ENCODE results near the gene NUS1.
"Not testable (repeated sequence)": the region's sequence is repeated elsewhere in the genome, so short reads cannot be mapped to it uniquely, and the experiment has no call there.

The NUS1 gene

GRCh38 chr6:117676577-117677218 is 1.4 kb downstream of the NUS1 start:
- Histone ChIP-seq H3K4me3 (ENCODE audit: low read length) (peak overlapping the region; percentile 72), H3K4me1 (ENCODE audit: control insufficient read depth, insufficient read depth, low read length) (peaks cover 17% of the 10 kb centered on the region), H3K27me3 (ENCODE audit: control insufficient read depth, insufficient read depth, low read length) (no peaks in the 10 kb centered on the region), H3K36me3 (ENCODE audit: insufficient read depth, low read length) (peaks cover 19% of the 10 kb centered on the region), H3K9ac (ENCODE audit: low read depth, low read length) (peak overlapping the region; percentile 88), H3K4me2 (ENCODE audit: low read length) (peak overlapping the region; percentile 78), H3K9me3 (replicated peaks; ENCODE audit: low read length) (no peaks in the 10 kb centered on the region)

DNA sequence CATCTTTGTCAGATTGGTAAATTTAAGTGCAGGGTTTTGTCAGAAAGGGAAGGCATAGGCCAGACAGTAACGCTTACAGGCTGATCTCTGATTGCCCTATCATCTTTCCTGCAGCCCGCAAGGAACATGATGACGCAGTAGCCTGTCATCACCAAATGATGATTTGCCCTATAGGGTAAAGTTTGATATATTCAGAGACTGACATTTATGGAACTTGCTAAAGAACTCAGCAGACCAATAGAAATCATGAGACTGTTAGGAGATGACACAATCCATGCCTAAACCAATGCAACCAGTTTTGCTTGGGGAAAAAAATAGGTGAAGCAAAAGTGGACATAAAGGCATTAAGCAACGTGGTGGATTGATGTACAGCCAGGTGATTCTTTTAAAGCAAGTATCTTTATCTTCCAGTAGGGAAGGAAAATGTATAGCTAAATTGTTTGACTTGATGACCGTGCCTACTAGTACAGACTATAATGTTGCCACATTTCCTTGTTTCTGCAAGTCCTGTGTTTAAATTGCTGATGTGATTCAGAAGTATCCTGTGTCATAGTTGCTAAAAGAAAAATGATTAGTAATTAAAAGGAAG is 2.4 kb downstream of the NUS1 start:
- H3K9ac ChIP-seq (ENCODE audit: low read depth, low read length): no peak overlapping the region

DNA sequence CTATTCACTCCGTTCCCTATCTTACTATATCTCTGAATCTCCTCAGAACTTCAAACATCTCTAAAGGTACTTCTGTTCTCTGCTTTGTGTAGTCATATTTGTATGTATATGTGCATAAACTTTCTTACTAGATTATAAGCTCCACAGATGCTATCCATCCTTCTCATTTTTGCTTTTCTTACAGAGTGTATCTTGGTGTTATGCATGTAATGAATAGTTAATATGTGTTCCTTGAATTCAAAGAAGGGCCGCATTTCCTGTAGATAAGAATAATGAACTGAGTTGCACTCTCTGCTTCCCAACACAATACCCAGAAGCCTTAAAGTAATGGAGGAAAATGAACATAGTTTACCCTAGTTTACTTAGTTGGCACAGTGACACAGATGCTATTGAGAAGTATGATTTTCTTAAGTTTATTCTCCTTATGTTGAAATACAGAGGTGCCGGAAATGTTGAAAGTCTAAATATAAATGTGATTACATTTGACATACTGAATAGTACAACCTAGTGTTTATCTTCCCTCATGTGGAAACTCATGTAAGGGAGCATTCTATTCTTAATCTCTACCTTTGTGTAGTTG is 6.0 kb downstream of the NUS1 start:
- Histone ChIP-seq H3K4me1 (ENCODE audit: control insufficient read depth, insufficient read depth, low read length) (peaks cover 17% of the 10 kb centered on the region), H3K4me2 (ENCODE audit: low read length) (no peak overlapping the region), H3K9ac (ENCODE audit: low read depth, low read length) (no peak overlapping the region), H3K36me3 (ENCODE audit: insufficient read depth, low read length) (peaks cover 19% of the 10 kb centered on the region), H3K27me3 (ENCODE audit: control insufficient read depth, insufficient read depth, low read length) (no peaks in the 10 kb centered on the region), H3K4me3 (ENCODE audit: low read length) (no peak overlapping the region), H3K9me3 (replicated peaks; ENCODE audit: low read length) (no peaks in the 10 kb centered on the region)

More for the DNA sequence above, 2.4 kb downstream of the NUS1 start:
- peak overlapping the region; percentile 78 for H3K4me2 ChIP-seq (ENCODE audit: low read length)
- H3K36me3 ChIP-seq (ENCODE audit: insufficient read depth, low read length): peaks cover 19% of the 10 kb centered on the region
- no peaks in the 10 kb centered on the region for H3K9me3 ChIP-seq (replicated peaks; ENCODE audit: low read length)
- H3K27me3 ChIP-seq (ENCODE audit: control insufficient read depth, insufficient read depth, low read length): no peaks in the 10 kb centered on the region
- peak overlapping the region; percentile 72 for H3K4me3 ChIP-seq (ENCODE audit: low read length)
- peaks cover 17% of the 10 kb centered on the region for H3K4me1 ChIP-seq (ENCODE audit: control insufficient read depth, insufficient read depth, low read length)

DNA sequence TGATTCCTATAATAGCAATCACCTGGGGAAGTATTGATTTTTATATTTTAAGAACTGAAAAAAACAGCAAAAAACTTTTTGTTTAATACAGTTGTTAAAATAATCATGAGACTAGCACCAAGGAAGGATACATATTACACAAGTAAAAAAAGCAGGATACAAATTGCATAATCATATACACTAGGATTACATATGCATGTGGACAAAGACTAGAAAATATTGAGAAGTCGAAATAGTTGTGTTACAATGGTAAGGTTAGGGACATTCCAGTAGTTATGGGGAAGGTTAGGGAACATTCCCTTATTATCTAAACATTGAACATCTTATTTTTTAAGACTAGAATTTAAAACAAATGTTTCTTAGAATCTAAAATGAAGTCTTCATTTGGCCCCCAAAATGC is 9.5 kb downstream of the NUS1 start:
- Histone ChIP-seq H3K9ac (ENCODE audit: low read depth, low read length) (no peak overlapping the region), H3K4me2 (ENCODE audit: low read length) (no peak overlapping the region), H3K9me3 (replicated peaks; ENCODE audit: low read length) (no peaks in the 10 kb centered on the region), H3K4me3 (ENCODE audit: low read length) (no peak overlapping the region), H3K36me3 (ENCODE audit: insufficient read depth, low read length) (peaks cover 8% of the 10 kb centered on the region), H3K4me1 (ENCODE audit: control insufficient read depth, insufficient read depth, low read length) (no peaks in the 10 kb centered on the region), H3K27me3 (ENCODE audit: control insufficient read depth, insufficient read depth, low read length) (no peaks in the 10 kb centered on the region)

DNA sequence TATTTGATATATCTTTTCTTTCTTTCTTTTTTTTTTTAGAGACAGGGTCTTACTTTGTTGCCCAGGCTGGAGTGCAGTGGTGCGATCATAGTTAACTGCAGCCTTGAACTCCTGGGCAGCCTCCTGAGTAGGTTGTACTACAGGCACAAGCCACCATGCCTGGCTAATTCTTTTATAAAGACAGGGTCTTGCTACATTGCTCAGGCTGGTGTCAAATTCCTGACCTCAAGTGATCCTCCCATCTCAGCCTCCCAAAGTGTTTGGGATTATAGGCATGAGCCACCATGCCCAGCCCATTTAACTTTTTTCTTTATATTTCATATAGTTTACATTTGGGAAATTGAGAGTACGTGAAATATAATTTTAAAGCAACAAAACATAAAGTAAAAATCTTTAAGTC is 10.1 kb downstream of the NUS1 start:
- Histone ChIP-seq H3K4me1 (ENCODE audit: control insufficient read depth, insufficient read depth, low read length) (no peaks in the 10 kb centered on the region), H3K36me3 (ENCODE audit: insufficient read depth, low read length) (peaks cover 2% of the 10 kb centered on the region)

GRCh38 chr6:117687021-117687648 is 11.9 kb downstream of the NUS1 start:
- Histone ChIP-seq H3K4me2 (ENCODE audit: low read length) (no peak overlapping the region), H3K4me3 (ENCODE audit: low read length) (no peak overlapping the region), H3K36me3 (ENCODE audit: insufficient read depth, low read length) (no peaks in the 10 kb centered on the region), H3K9ac (ENCODE audit: low read depth, low read length) (no peak overlapping the region), H3K9me3 (replicated peaks; ENCODE audit: low read length) (no peaks in the 10 kb centered on the region), H3K4me1 (ENCODE audit: control insufficient read depth, insufficient read depth, low read length) (no peaks in the 10 kb centered on the region), H3K27me3 (ENCODE audit: control insufficient read depth, insufficient read depth, low read length) (no peaks in the 10 kb centered on the region)

More for the DNA sequence above, 10.1 kb downstream of the NUS1 start:
- no peaks in the 10 kb centered on the region for H3K27me3 ChIP-seq (ENCODE audit: control insufficient read depth, insufficient read depth, low read length)
- no peaks in the 10 kb centered on the region for H3K9me3 ChIP-seq (replicated peaks; ENCODE audit: low read length)
- no peak overlapping the region for H3K9ac ChIP-seq (ENCODE audit: low read depth, low read length)
- H3K4me2 ChIP-seq (ENCODE audit: low read length): no peak overlapping the region
- no peak overlapping the region for H3K4me3 ChIP-seq (ENCODE audit: low read length)

DNA sequence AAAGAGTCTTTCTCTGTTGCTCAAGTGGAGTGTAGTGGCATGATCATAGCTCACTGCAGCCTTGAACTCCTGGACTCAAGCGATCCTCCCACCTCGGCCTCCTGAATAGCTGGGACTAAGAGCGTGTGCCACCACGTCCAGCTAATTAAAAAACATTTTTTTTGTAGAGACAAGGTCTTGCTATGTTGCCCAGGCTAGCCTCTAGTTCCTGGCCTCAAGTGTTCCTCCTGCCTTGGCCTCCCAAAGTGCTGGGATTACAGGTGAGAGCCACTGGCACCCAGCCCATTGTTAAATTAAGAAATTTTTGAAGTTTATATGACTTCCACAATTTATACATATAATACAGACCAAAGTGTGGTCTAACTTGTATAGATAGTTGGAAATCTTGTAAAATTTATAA is 14.3 kb downstream of the NUS1 start:
- not testable (repeated sequence) for H3K9ac ChIP-seq (ENCODE audit: low read depth, low read length); H3K4me3 ChIP-seq (ENCODE audit: low read length); H3K27me3 ChIP-seq (ENCODE audit: control insufficient read depth, insufficient read depth, low read length); H3K4me2 ChIP-seq (ENCODE audit: low read length); H3K4me1 ChIP-seq (ENCODE audit: control insufficient read depth, insufficient read depth, low read length); H3K9me3 ChIP-seq (replicated peaks; ENCODE audit: low read length); H3K36me3 ChIP-seq (ENCODE audit: insufficient read depth, low read length)

- no peak overlapping the region for H3K4me2 ChIP-seq (ENCODE audit: low read length)
- H3K9ac ChIP-seq (ENCODE audit: low read depth, low read length): no peak overlapping the region
- no peaks in the 10 kb centered on the region for H3K9me3 ChIP-seq (replicated peaks; ENCODE audit: low read length)
- H3K4me1 ChIP-seq (ENCODE audit: control insufficient read depth, insufficient read depth, low read length): no peaks in the 10 kb centered on the region
- peaks cover 38% of the 10 kb centered on the region for H3K36me3 ChIP-seq (ENCODE audit: insufficient read depth, low read length)
- no peaks in the 10 kb centered on the region for H3K27me3 ChIP-seq (ENCODE audit: control insufficient read depth, insufficient read depth, low read length)
- no peak overlapping the region for H3K4me3 ChIP-seq (ENCODE audit: low read length)
Measured at GRCh38 chr6:117706504-117706903, 31.2 kb downstream of the NUS1 start.

- not testable (repeated sequence) for H3K9me3 ChIP-seq (replicated peaks; ENCODE audit: low read length); H3K4me1 ChIP-seq (ENCODE audit: control insufficient read depth, insufficient read depth, low read length); H3K9ac ChIP-seq (ENCODE audit: low read depth, low read length); H3K4me3 ChIP-seq (ENCODE audit: low read length); H3K4me2 ChIP-seq (ENCODE audit: low read length); H3K27me3 ChIP-seq (ENCODE audit: control insufficient read depth, insufficient read depth, low read length)
- H3K36me3 ChIP-seq (ENCODE audit: insufficient read depth, low read length): peaks cover 38% of the 10 kb centered on the region
Measured at GRCh38 chr6:117706936-117707509, 31.8 kb downstream of the NUS1 start.

DNA sequence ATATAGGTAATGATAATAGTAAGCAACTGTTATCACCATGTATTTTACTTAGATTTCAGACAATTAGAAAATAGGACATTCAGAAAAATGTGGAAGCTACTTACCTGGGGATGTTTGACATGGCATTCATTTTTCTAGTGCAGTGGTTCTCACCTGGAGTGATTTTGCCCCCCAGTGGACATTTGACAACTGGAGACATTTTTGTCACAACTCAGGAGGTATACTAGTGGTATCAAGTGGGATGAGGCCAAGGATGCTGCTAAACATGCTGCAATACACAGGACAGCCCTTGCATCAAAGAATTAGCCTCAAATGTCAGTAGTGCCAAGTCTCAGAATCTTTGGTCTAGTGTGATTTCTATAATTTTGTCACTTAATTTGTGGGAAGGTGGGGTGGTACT is 36.1 kb downstream of the NUS1 start:
- Histone ChIP-seq H3K4me3 (ENCODE audit: low read length) (no peak overlapping the region), H3K36me3 (ENCODE audit: insufficient read depth, low read length) (peaks cover 10% of the 10 kb centered on the region), H3K9ac (ENCODE audit: low read depth, low read length) (no peak overlapping the region), H3K9me3 (replicated peaks; ENCODE audit: low read length) (no peaks in the 10 kb centered on the region), H3K4me1 (ENCODE audit: control insufficient read depth, insufficient read depth, low read length) (no peaks in the 10 kb centered on the region), H3K4me2 (ENCODE audit: low read length) (no peak overlapping the region), H3K27me3 (ENCODE audit: control insufficient read depth, insufficient read depth, low read length) (no peaks in the 10 kb centered on the region)

GRCh38 chr6:117718895-117719294 is 43.6 kb downstream of the NUS1 start:
- Histone ChIP-seq H3K36me3 (ENCODE audit: insufficient read depth, low read length) (no peaks in the 10 kb centered on the region), H3K9ac (ENCODE audit: low read depth, low read length) (no peak overlapping the region), H3K4me2 (ENCODE audit: low read length) (no peak overlapping the region), H3K4me3 (ENCODE audit: low read length) (no peak overlapping the region), H3K27me3 (ENCODE audit: control insufficient read depth, insufficient read depth, low read length) (no peaks in the 10 kb centered on the region), H3K4me1 (ENCODE audit: control insufficient read depth, insufficient read depth, low read length) (no peaks in the 10 kb centered on the region), H3K9me3 (replicated peaks; ENCODE audit: low read length) (no peaks in the 10 kb centered on the region)

All from skeletal muscle satellite cell (primary cell).